AG10803 (cell line): ENCODE results near the gene HMX1.

ENCODE experiments used
- DNase-seq: peaks from one replicate; pipeline ENCODE4 v3.0.0; 2010; ENCODE audit warnings: low read depth
- H3K4me3 ChIP-seq: 2 replicates; pipeline ENCODE4 v1.5.1; 2011; ENCODE audit warnings: mild to moderate bottlenecking, low read length, control low read depth
- TF ChIP-seq, protein P1 (sequence below): conservative IDR thresholded peaks from 2 replicates; pipeline ENCODE4 v1.5.1; 2011; ENCODE audit warnings: mild to moderate bottlenecking, low read length, control low read depth, inconsistent platforms

The HMX1 gene

GRCh38 chr4:8862800-8863685 lies 8.6 kb downstream of the HMX1 start:
- no peak overlapping the region for H3K4me3 ChIP-seq
- TF ChIP-seq, protein P1, sequence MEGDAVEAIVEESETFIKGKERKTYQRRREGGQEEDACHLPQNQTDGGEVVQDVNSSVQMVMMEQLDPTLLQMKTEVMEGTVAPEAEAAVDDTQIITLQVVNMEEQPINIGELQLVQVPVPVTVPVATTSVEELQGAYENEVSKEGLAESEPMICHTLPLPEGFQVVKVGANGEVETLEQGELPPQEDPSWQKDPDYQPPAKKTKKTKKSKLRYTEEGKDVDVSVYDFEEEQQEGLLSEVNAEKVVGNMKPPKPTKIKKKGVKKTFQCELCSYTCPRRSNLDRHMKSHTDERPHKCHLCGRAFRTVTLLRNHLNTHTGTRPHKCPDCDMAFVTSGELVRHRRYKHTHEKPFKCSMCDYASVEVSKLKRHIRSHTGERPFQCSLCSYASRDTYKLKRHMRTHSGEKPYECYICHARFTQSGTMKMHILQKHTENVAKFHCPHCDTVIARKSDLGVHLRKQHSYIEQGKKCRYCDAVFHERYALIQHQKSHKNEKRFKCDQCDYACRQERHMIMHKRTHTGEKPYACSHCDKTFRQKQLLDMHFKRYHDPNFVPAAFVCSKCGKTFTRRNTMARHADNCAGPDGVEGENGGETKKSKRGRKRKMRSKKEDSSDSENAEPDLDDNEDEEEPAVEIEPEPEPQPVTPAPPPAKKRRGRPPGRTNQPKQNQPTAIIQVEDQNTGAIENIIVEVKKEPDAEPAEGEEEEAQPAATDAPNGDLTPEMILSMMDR: no peak
- DNase-seq: no peak

- TF ChIP-seq, protein P1: no peak
- no peak for DNase-seq
- H3K4me3 ChIP-seq: no peak overlapping the region
Observed at GRCh38 chr4:8862334-8862733, 9.3 kb downstream of the HMX1 start.

DNA sequence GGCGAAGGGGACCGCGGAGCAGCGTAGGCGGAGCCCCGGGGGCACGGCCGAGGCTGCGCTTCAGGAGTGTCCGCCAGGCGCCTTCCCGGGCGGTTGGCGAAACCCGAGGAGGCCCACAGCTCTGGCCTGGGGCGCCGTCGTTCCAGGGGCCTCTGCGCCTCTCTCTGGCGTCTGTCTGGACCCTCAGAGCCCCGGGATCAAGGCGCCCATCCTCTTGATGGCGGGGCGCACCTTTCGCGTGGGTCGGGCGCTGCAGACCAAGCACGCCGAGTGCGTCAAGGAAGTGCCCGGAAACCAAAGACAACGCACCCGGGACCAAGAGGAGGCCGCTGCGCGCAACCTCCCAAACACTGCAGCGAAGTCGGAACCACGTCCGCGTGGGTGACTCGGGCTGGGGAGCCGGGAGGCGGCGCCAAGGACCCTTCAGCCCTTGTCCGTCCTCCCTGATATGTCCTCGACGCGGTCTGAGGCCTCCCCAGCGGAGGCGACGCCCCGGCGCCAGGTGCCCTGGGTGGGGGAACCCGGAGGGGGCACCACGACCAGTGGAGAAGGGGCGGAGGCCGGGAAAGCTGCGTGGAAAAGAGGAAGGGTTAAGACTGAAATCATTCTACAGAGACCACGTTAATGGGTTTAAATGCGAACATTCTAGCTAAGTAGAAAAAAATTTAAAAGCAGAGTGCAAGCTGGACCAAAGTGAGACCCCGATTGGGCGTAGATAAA lies 9.9 kb downstream of the HMX1 start:
- TF ChIP-seq, protein P1: no peak
- no peak for DNase-seq
- H3K4me3 ChIP-seq: no peak overlapping the region

DNA sequence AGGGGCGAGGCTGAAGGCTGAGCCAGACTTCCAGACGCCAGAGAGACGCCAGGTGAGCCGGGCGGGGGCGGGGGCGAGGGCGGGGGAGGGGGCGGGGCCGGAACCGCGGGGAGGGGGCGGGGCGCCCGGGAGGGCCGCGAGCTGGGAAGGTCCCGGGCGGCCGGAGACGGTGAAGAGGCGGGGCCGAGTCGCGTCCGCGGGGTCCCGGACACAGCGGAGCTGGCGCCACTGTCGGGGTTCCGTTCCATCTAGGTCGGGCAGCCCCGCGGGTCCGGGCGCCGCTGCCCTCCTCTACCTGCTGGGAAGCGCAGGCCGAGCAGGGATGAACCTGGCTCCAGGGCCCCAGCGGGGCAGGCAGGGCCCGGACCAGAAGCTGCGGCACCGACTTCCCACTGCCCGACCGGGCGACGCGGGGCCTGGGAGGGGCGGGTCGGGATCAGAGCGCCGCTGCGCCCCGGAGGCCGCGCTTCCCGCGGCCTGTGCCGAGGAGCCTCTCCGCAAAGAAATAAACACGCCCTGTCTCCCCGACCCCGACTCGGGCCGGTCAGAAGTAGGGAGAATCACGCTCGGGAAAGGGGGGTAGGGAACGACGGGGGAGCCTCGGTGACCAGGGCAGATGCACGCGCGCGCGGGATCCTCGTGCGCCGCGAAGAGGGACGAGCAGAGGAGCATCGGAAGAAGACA lies 10.6 kb downstream of the HMX1 start:
- TF ChIP-seq, protein P1: no peak
- no peak overlapping the region for H3K4me3 ChIP-seq
- DNase-seq: no peak

DNA sequence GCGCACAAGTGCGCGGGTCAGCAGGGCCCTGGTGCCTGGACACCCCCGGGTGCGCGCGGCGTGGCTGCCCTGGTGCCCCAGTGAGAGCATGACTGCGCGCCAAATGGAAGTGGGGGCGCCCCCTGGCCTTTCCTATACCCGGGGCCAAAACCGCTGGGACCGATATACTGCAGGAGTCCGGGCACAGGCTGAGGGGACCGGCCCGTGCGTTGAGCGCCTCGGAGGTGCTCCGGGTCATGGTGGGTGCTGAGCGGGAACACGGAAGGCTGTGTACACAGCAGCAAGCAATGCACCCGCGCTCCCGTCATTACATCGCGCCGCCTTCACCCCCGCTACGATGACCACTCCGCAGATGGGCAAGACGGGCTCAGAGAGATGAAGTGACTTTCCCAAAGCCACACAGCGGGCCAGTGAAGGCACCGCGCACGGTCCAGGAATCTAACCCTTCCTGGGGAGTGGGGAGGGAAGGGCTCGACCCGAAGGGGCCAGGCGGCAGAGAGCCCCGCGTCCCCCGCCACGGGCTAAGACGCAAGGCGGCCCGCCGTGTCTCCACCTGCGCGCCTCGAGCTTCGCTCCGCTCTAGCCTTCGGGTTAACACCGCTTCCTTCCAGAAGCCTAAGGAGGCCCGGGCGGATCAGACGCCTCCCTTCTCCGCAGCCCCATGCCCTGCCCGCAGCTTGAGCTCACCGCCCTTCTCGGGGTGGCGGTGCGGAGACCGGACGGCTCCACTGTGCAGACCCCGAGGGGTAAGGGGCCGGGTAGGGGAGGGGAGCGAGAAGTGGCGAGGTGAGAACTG lies 11.3 kb downstream of the HMX1 start:
- no peak overlapping the region for H3K4me3 ChIP-seq
- TF ChIP-seq, protein P1: no peak
- DNase-seq: no peak

GRCh38 chr4:8859550-8860095 lies 12.0 kb downstream of the HMX1 start:
- TF ChIP-seq, protein P1: no peak
- DNase-seq: no peak
- H3K4me3 ChIP-seq: no peak overlapping the region
